Adipocyte (in vitro differentiated cells): ENCODE data around the gene JAML.

Experiments
- DNase-seq: peaks from one replicate; pipeline ENCODE4 v3.0.0-alpha.2; 2015; ENCODE audit warnings: low read depth
- H3K27me3 ChIP-seq: replicated peaks from 2 replicates; pipeline ENCODE4 v1.7.0; 2013; ENCODE audit warnings: mild to moderate bottlenecking, low read length, moderate library complexity; ENCODE audit not compliant: control insufficient read depth, insufficient read depth
- H3K36me3 ChIP-seq: 2 replicates; pipeline ENCODE4 v1.7.0; 2013; ENCODE audit warnings: low read length, mild to moderate bottlenecking, moderate library complexity; ENCODE audit not compliant: control insufficient read depth, insufficient read depth, severe bottlenecking
- H3K4me1 ChIP-seq: 2 replicates; pipeline ENCODE4 v1.7.0; 2013; ENCODE audit warnings: mild to moderate bottlenecking, low read length, moderate library complexity; ENCODE audit not compliant: control insufficient read depth, insufficient read depth
- H3K4me3 ChIP-seq: 2 replicates; pipeline ENCODE4 v1.7.0; 2013; ENCODE audit warnings: mild to moderate bottlenecking, low read length, moderate library complexity
- H3K9ac ChIP-seq: 2 replicates; pipeline ENCODE4 v1.7.0; 2013; ENCODE audit warnings: mild to moderate bottlenecking, low read length, moderate library complexity
- H3K9me3 ChIP-seq: 2 replicates; pipeline ENCODE4 v1.7.0; 2013; ENCODE audit warnings: mild to moderate bottlenecking, low read length, moderate library complexity; ENCODE audit not compliant: control insufficient read depth

The JAML gene

GRCh38 chr11:118214210-118214914 lies 10.4 kb downstream of the JAML start:
- Histone ChIP-seq H3K4me3 (no peak overlapping the region), H3K36me3 (no peaks in the 10 kb centered on the region), H3K27me3 (peaks cover 55% of the 10 kb centered on the region), H3K9ac (no peak overlapping the region), H3K9me3 (no peaks in the 10 kb centered on the region), H3K4me1 (peaks cover 12% of the 10 kb centered on the region)
- DNase-seq = no peak

GRCh38 chr11:118213781-118214180 lies 11.0 kb downstream of the JAML start:
- no peak overlapping the region for H3K9ac ChIP-seq
- peaks cover 12% of the 10 kb centered on the region for H3K4me1 ChIP-seq
- no peak for DNase-seq
- peaks cover 56% of the 10 kb centered on the region for H3K27me3 ChIP-seq
- H3K4me3 ChIP-seq = no peak overlapping the region
- H3K9me3 ChIP-seq = no peaks in the 10 kb centered on the region
- no peaks in the 10 kb centered on the region for H3K36me3 ChIP-seq

GRCh38 chr11:118213201-118213600 lies 11.6 kb downstream of the JAML start:
- Histone ChIP-seq H3K36me3 (no peaks in the 10 kb centered on the region), H3K27me3 (peaks cover 62% of the 10 kb centered on the region), H3K4me1 (peaks cover 12% of the 10 kb centered on the region), H3K9me3 (no peaks in the 10 kb centered on the region), H3K4me3 (no peak overlapping the region), H3K9ac (no peak overlapping the region)
- no peak for DNase-seq

GRCh38 chr11:118212781-118213191 lies 12.0 kb downstream of the JAML start:
- no peaks in the 10 kb centered on the region for H3K9me3 ChIP-seq
- H3K27me3 ChIP-seq = peaks cover 66% of the 10 kb centered on the region
- H3K4me3 ChIP-seq = no peak overlapping the region
- H3K9ac ChIP-seq = no peak overlapping the region
- peaks cover 12% of the 10 kb centered on the region for H3K4me1 ChIP-seq
- no peak for DNase-seq
- no peaks in the 10 kb centered on the region for H3K36me3 ChIP-seq

- Histone ChIP-seq H3K9ac (no peak overlapping the region), H3K27me3 (peaks cover 72% of the 10 kb centered on the region), H3K4me1 (peaks cover 12% of the 10 kb centered on the region), H3K9me3 (no peaks in the 10 kb centered on the region), H3K36me3 (no peaks in the 10 kb centered on the region), H3K4me3 (no peak overlapping the region)
- no peak for DNase-seq
These were observed 12.6 kb downstream of the JAML start for GRCh38 chr11:118212131-118212725.

- Histone ChIP-seq H3K4me3 (peak overlapping the region; percentile 27), H3K27me3 (peaks cover 71% of the 10 kb centered on the region), H3K4me1 (peaks cover 16% of the 10 kb centered on the region), H3K9ac (no peak overlapping the region), H3K36me3 (no peaks in the 10 kb centered on the region), H3K9me3 (no peaks in the 10 kb centered on the region)
- peak; percentile 25 for DNase-seq
These were observed 13.8 kb downstream of the JAML start for GRCh38 chr11:118211006-118211405.

GRCh38 chr11:118210323-118210722 lies 14.5 kb downstream of the JAML start:
- Histone ChIP-seq H3K36me3 (no peaks in the 10 kb centered on the region), H3K4me1 (peaks cover 16% of the 10 kb centered on the region), H3K27me3 (peaks cover 71% of the 10 kb centered on the region), H3K9me3 (no peaks in the 10 kb centered on the region), H3K9ac (no peak overlapping the region), H3K4me3 (no peak overlapping the region)
- no peak for DNase-seq

GRCh38 chr11:118209033-118209432 lies 15.8 kb downstream of the JAML start:
- DNase-seq = no peak
- H3K4me3 ChIP-seq = no peak overlapping the region
- peaks cover 16% of the 10 kb centered on the region for H3K4me1 ChIP-seq
- no peak overlapping the region for H3K9ac ChIP-seq
- no peaks in the 10 kb centered on the region for H3K36me3 ChIP-seq
- no peaks in the 10 kb centered on the region for H3K9me3 ChIP-seq
- peaks cover 65% of the 10 kb centered on the region for H3K27me3 ChIP-seq

GRCh38 chr11:118207079-118207478 lies 17.7 kb downstream of the JAML start:
- H3K9me3 ChIP-seq = no peaks in the 10 kb centered on the region
- no peak overlapping the region for H3K9ac ChIP-seq
- no peak overlapping the region for H3K4me3 ChIP-seq
- H3K27me3 ChIP-seq = peaks cover 67% of the 10 kb centered on the region
- no peaks in the 10 kb centered on the region for H3K36me3 ChIP-seq
- no peak for DNase-seq
- peaks cover 16% of the 10 kb centered on the region for H3K4me1 ChIP-seq

GRCh38 chr11:118206391-118207031 lies 18.3 kb downstream of the JAML start:
- Histone ChIP-seq H3K4me3 (no peak overlapping the region), H3K4me1 (peaks cover 16% of the 10 kb centered on the region), H3K36me3 (no peaks in the 10 kb centered on the region), H3K27me3 (peaks cover 69% of the 10 kb centered on the region), H3K9ac (no peak overlapping the region), H3K9me3 (no peaks in the 10 kb centered on the region)
- DNase-seq = no peak

GRCh38 chr11:118205606-118206378 lies 19.0 kb downstream of the JAML start:
- Histone ChIP-seq H3K4me1 (peaks cover 10% of the 10 kb centered on the region), H3K27me3 (peaks cover 76% of the 10 kb centered on the region), H3K36me3 (no peaks in the 10 kb centered on the region), H3K9ac (no peak overlapping the region), H3K4me3 (no peak overlapping the region), H3K9me3 (no peaks in the 10 kb centered on the region)
- no peak for DNase-seq
